GM13977 (cell line): ENCODE data around the gene ACADSB.

Experiments
- DNase-seq: peaks from one replicate; pipeline ENCODE4 v3.0.0; 2012; ENCODE audit warnings: low spot score
- CTCF ChIP-seq: IDR thresholded peaks from 2 replicates; pipeline ENCODE4 v1.5.1; 2012; ENCODE audit warnings: mild to moderate bottlenecking, control low read depth; ENCODE audit not compliant: insufficient read depth; ENCODE audit errors: extremely low read depth, missing control alignments
- in situ Hi-C: fragments of 300-500 bp; cut with MboI; formaldehyde crosslinking; loops from one replicate; pipeline ENCODE4 v1.12.0; 2022; ENCODE audit warnings: low sequenced_read_pairs, low pct_unique_long_range_greater_than_20kb, mixed read lengths, inconsistent platforms; ENCODE audit not compliant: unreplicated experiment

ACADSB gene

GRCh38 chr10:123008355-123009104 lies at the start of gene ACADSB, which contains the start of gene IKZF5:
Gene ACADSB (plus strand): TSS chr10:123009006. CDS start chr10:123009030, 24 bp downstream.
Gene IKZF5 (minus strand): TSS chr10:123008795. CDS start chr10:122998625, 10,170 bp downstream.
- peak; percentile 99 for DNase-seq
- in situ Hi-C loops: no loop called here
- TF ChIP-seq CTCF: no peak

- TF ChIP-seq CTCF: no peak
- in situ Hi-C loops: no loop called here
Measured at GRCh38 chr10:122962405-122962804, 46.4 kb upstream of the ACADSB start.

GRCh38 chr10:122966879-122967278 lies 41.9 kb upstream of the ACADSB start:
- no peak for DNase-seq
- TF ChIP-seq CTCF: no peak
- in situ Hi-C loops: no loop called here

More at GRCh38 chr10:122962405-122962804, 46.4 kb upstream of the ACADSB start:
- no peak for DNase-seq

GRCh38 chr10:122968698-122969097 lies 40.1 kb upstream of the ACADSB start:
- in situ Hi-C loops: no loop called here
- no peak for DNase-seq
- TF ChIP-seq CTCF: no peak

GRCh38 chr10:122974023-122974422 lies 34.8 kb upstream of the ACADSB start:
- no peak for TF ChIP-seq CTCF
- no peak for DNase-seq
- in situ Hi-C loops: no loop called here

- no peak for TF ChIP-seq CTCF
- in situ Hi-C loops: no loop called here
- no peak for DNase-seq
Measured at GRCh38 chr10:122974543-122975064, 34.2 kb upstream of the ACADSB start.
